H9 (cell line): ENCODE data around the gene NRXN3. TPM values are rescaled to one million over a fixed set of nuclear protein-coding genes. Genes with fewer than 3 reads are reported as not detected.

ENCODE experiments used
- DNase-seq: peaks from one replicate; pipeline ENCODE4 v3.0.0-alpha.2; 2017
- H2AFZ ChIP-seq: one replicate; pipeline ENCODE4 v1.6.1; 2013; ENCODE audit warnings: mild to moderate bottlenecking, low read length, control low read depth, moderate library complexity
- H2AK5ac ChIP-seq: 2 replicates; pipeline ENCODE4 v1.6.1; 2013; ENCODE audit warnings: low read length, control low read depth, mixed read lengths; ENCODE audit not compliant: insufficient read length
- H2BK120ac ChIP-seq: one replicate; pipeline ENCODE4 v1.6.1; 2013; ENCODE audit warnings: low read depth, mild to moderate bottlenecking, low read length, control low read depth, inconsistent platforms; ENCODE audit not compliant: poor library complexity, severe bottlenecking
- H2BK12ac ChIP-seq: 2 replicates; pipeline ENCODE4 v1.6.1; 2013; ENCODE audit warnings: low read length, control low read depth, mixed read lengths, low read depth; ENCODE audit not compliant: insufficient read length
- H2BK15ac ChIP-seq: 2 replicates; pipeline ENCODE4 v1.6.1; 2013; ENCODE audit warnings: low read depth, low read length, control low read depth
- H2BK20ac ChIP-seq: one replicate; pipeline ENCODE4 v1.6.1; 2013; ENCODE audit warnings: low read depth, mild to moderate bottlenecking, low read length, control low read depth, inconsistent platforms; ENCODE audit not compliant: poor library complexity, severe bottlenecking
- H2BK5ac ChIP-seq: 2 replicates; pipeline ENCODE4 v1.6.1; 2013; ENCODE audit warnings: low read length, control low read depth, mixed read lengths; ENCODE audit not compliant: insufficient read length
- H3K14ac ChIP-seq: 2 replicates; pipeline ENCODE4 v1.6.1; 2013; ENCODE audit warnings: low read length, control low read depth; ENCODE audit not compliant: insufficient read depth
- H3K18ac ChIP-seq: 2 replicates; pipeline ENCODE4 v1.6.1; 2013; ENCODE audit warnings: low read depth, mild to moderate bottlenecking, mixed read lengths, low read length, control low read depth; ENCODE audit not compliant: insufficient read length
- H3K23ac ChIP-seq: 2 replicates; pipeline ENCODE4 v1.6.1; 2013; ENCODE audit warnings: low read length, control low read depth, mixed read lengths, low read depth; ENCODE audit not compliant: insufficient read length
- H3K23me2 ChIP-seq: 2 replicates; pipeline ENCODE4 v1.6.1; 2013; ENCODE audit warnings: low read depth, mild to moderate bottlenecking, mixed read lengths, low read length, control low read depth; ENCODE audit not compliant: insufficient read length, poor library complexity, severe bottlenecking
- H3K27ac ChIP-seq: 2 replicates; pipeline ENCODE4 v1.5.1; 2013; ENCODE audit warnings: low read length, control low read depth, mixed read lengths, low read depth; ENCODE audit not compliant: insufficient read length
- H3K27me3 ChIP-seq: 2 replicates; pipeline ENCODE4 v1.6.1; 2013; ENCODE audit warnings: low read length, control low read depth, inconsistent platforms; ENCODE audit not compliant: insufficient read depth
- H3K4ac ChIP-seq: 2 replicates; pipeline ENCODE4 v1.6.1; 2013; ENCODE audit warnings: low read depth, mild to moderate bottlenecking, control low read depth, inconsistent platforms, low read length, moderate library complexity
- H3K4me1 ChIP-seq: 2 replicates; pipeline ENCODE4 v1.6.1; 2013; ENCODE audit warnings: low read length, control low read depth, inconsistent platforms; ENCODE audit not compliant: insufficient read depth
- H3K4me2 ChIP-seq: 2 replicates; pipeline ENCODE4 v1.6.1; 2013; ENCODE audit warnings: low read length, control low read depth, mixed read lengths; ENCODE audit not compliant: insufficient read length, insufficient read depth
- H3K56ac ChIP-seq: 2 replicates; pipeline ENCODE4 v1.6.1; 2013; ENCODE audit warnings: low read depth, mild to moderate bottlenecking, mixed read lengths, low read length, control low read depth; ENCODE audit not compliant: insufficient read length
- H3K79me1 ChIP-seq: 2 replicates; pipeline ENCODE4 v1.6.1; 2013; ENCODE audit warnings: low read depth, mild to moderate bottlenecking, moderate library complexity, low read length, control low read depth, inconsistent platforms; ENCODE audit not compliant: insufficient read depth, poor library complexity, severe bottlenecking
- H3K79me2 ChIP-seq: 2 replicates; pipeline ENCODE4 v1.6.1; 2013; ENCODE audit warnings: low read length, control low read depth, inconsistent platforms; ENCODE audit not compliant: insufficient read depth
- H3K9ac ChIP-seq: 2 replicates; pipeline ENCODE4 v1.6.1; 2013; ENCODE audit warnings: low read length, control low read depth, mixed read lengths; ENCODE audit not compliant: insufficient read length; ENCODE audit errors: extremely low read depth
- H3K9me3 ChIP-seq: one replicate; pipeline ENCODE4 v1.6.1; 2013; ENCODE audit warnings: low read depth, low read length, inconsistent platforms; ENCODE audit not compliant: control insufficient read depth
- H3T11ph ChIP-seq: one replicate; pipeline ENCODE4 v1.6.1; 2013; ENCODE audit warnings: mild to moderate bottlenecking, low read length, control low read depth, inconsistent platforms
- H4K20me1 ChIP-seq: one replicate; pipeline ENCODE4 v1.6.1; 2013; ENCODE audit not compliant: control insufficient read depth, insufficient read length, insufficient read depth
- H4K5ac ChIP-seq: 2 replicates; pipeline ENCODE4 v1.6.1; 2013; ENCODE audit warnings: low read depth, mild to moderate bottlenecking, mixed read lengths, low read length, control low read depth; ENCODE audit not compliant: insufficient read length
- H4K8ac ChIP-seq: replicated peaks from 2 replicates; pipeline ENCODE4 v1.6.1; 2013; ENCODE audit warnings: low read length, control low read depth, mixed read lengths, low read depth; ENCODE audit not compliant: insufficient read length
- H4K91ac ChIP-seq: 2 replicates; pipeline ENCODE4 v1.6.1; 2013; ENCODE audit warnings: low read depth, mild to moderate bottlenecking, moderate library complexity, mixed read lengths, low read length, control low read depth; ENCODE audit not compliant: insufficient read length
- H3K27ac Mint-ChIP-seq, 3 experiments: 2 replicates in 2 of 3; 3 replicates in 1 of 3; pipeline ENCODE4 v1.8.0; 2020 to 2021; ENCODE audit warnings: mixed read lengths in 3 of 3, mild to moderate bottlenecking in 1 of 3, moderate library complexity in 1 of 3
- H3K27me3 Mint-ChIP-seq: 2 replicates; pipeline ENCODE4 v1.8.0; 2021; ENCODE audit warnings: low read depth, mild to moderate bottlenecking, moderate library complexity, mixed read lengths
- H3K36me3 Mint-ChIP-seq, 3 experiments: 2 replicates in 2 of 3; 3 replicates in 1 of 3; pipeline ENCODE4 v1.8.0; 2020 to 2021; ENCODE audit warnings: low read depth in 3 of 3, mixed read lengths in 3 of 3; ENCODE audit not compliant: insufficient read depth in 1 of 3
- H3K4me1 Mint-ChIP-seq, 2 experiments: 2 replicates each; pipeline ENCODE4 v1.8.0; 2020; ENCODE audit warnings: mixed read lengths in 2 of 2
- H3K4me3 Mint-ChIP-seq, 2 experiments: 2 replicates in 1 of 2; 3 replicates in 1 of 2; pipeline ENCODE4 v1.8.0; 2020 to 2021; ENCODE audit warnings: mild to moderate bottlenecking in 2 of 2, mixed read lengths in 2 of 2, moderate library complexity in 1 of 2
- H3K9me3 Mint-ChIP-seq, 2 experiments: 2 replicates in 1 of 2; 3 replicates in 1 of 2; pipeline ENCODE4 v1.8.0; 2020; ENCODE audit warnings: mild to moderate bottlenecking in 2 of 2, mixed read lengths in 2 of 2, moderate library complexity in 1 of 2
- WGBS: extraction: QIAGEN DNeasy Blood & Tissue Kit; methylation state at CpG from one replicate; pipeline ENCODE4 v1.1.7; 2013; ENCODE audit warnings: missing lambda C conversion rate, low lambda C conversion rate, mixed read lengths; ENCODE audit not compliant: insufficient read length; ENCODE audit errors: extremely low coverage; 5-methylcytosine and 5-hydroxymethylcytosine counted together
- total RNA-seq: library from RNA; stranded (reverse); gene quantifications from 2 replicates; pipeline ENCODE4 v1.2.1, GENCODE V29; 2021
- TF ChIP-seq, protein P1 (sequence below): fragments of 200-600 bp; sonication (generic); conservative IDR thresholded peaks from 3 replicates; pipeline ENCODE4 v1.8.0; 2021; ENCODE audit warnings: antibody characterized with exemption, mild to moderate bottlenecking

Gene NRXN3
- total RNA-seq, 1 experiment from 2014 or later: 1.8 TPM

DNA sequence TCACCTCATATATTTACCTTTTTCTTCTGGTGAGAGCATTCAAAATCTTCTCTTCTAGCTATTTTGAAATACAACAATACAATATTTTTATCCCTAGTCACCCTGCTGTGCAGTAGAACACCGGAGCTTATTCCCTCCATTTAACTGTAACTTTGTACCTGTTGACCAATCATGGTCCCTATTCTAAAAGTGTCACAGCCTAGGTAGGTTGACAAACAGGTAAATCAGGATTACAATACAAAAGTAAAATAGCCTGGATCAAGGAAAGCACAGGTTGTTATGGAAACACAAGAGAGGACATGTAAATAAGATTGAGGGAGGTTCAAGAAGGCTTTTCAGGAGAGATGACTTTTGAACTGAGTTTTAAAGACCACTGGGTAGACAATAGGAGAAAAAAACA lies 1370.2 kb downstream of the NRXN3 start:
- H3K27ac ChIP-seq: no peak overlapping the region
- no peak overlapping the region for H3K23ac ChIP-seq
- no peak for DNase-seq
- H2BK5ac ChIP-seq: no peak overlapping the region
- H3K4me1 ChIP-seq: no peaks in the 10 kb centered on the region
- H3T11ph ChIP-seq: no peak overlapping the region
- H4K91ac ChIP-seq: no peak overlapping the region
- Mint-ChIP-seq H3K36me3 (no peaks in the 10 kb centered on the region; a peak in 1 of 7 replicates), H3K27me3 (no peaks in the 10 kb centered on the region), H3K27ac (no peak overlapping the region; a peak in 1 of 7 replicates), H3K4me1 (peaks cover 8 to 10% of the 10 kb centered on the region in 2 experiments), H3K4me3 (no peak overlapping the region), H3K9me3 (no peaks in the 10 kb centered on the region; a peak in 1 of 5 replicates)
- H3K79me1 ChIP-seq: no peaks in the 10 kb centered on the region
- no peak overlapping the region for H2AK5ac ChIP-seq
- H3K9me3 ChIP-seq: no peaks in the 10 kb centered on the region
- H3K14ac ChIP-seq: no peak overlapping the region
- no peak overlapping the region for H2BK20ac ChIP-seq
- WGBS: no CpG with 5 or more reads among the region's 1 CpG
- H3K4ac ChIP-seq: no peak overlapping the region
- H4K20me1 ChIP-seq: no peaks in the 10 kb centered on the region
- no peak overlapping the region for H2BK120ac ChIP-seq
- H2BK12ac ChIP-seq: no peak overlapping the region
- H4K5ac ChIP-seq: no peak overlapping the region
- H3K79me2 ChIP-seq: no peaks in the 10 kb centered on the region
- H3K4me2 ChIP-seq: no peak overlapping the region
- H3K23me2 ChIP-seq: no peaks in the 10 kb centered on the region
- TF ChIP-seq, protein P1, sequence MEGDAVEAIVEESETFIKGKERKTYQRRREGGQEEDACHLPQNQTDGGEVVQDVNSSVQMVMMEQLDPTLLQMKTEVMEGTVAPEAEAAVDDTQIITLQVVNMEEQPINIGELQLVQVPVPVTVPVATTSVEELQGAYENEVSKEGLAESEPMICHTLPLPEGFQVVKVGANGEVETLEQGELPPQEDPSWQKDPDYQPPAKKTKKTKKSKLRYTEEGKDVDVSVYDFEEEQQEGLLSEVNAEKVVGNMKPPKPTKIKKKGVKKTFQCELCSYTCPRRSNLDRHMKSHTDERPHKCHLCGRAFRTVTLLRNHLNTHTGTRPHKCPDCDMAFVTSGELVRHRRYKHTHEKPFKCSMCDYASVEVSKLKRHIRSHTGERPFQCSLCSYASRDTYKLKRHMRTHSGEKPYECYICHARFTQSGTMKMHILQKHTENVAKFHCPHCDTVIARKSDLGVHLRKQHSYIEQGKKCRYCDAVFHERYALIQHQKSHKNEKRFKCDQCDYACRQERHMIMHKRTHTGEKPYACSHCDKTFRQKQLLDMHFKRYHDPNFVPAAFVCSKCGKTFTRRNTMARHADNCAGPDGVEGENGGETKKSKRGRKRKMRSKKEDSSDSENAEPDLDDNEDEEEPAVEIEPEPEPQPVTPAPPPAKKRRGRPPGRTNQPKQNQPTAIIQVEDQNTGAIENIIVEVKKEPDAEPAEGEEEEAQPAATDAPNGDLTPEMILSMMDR: no peak
- H4K8ac ChIP-seq: no peak overlapping the region
- no peak overlapping the region for H3K56ac ChIP-seq
- no peaks in the 10 kb centered on the region for H3K27me3 ChIP-seq
- no peak overlapping the region for H2AFZ ChIP-seq
- H3K9ac ChIP-seq: no peak overlapping the region
- no peak overlapping the region for H2BK15ac ChIP-seq
- H3K18ac ChIP-seq: no peak overlapping the region
